Measurements from ENCODE around the gene NPFFR1. TPM values are rescaled to one million over a fixed set of nuclear protein-coding genes. Genes with fewer than 3 reads are reported as not detected.

The NPFFR1 gene
- total RNA-seq, 2 donors from 2014 or later, result not detected

DNA sequence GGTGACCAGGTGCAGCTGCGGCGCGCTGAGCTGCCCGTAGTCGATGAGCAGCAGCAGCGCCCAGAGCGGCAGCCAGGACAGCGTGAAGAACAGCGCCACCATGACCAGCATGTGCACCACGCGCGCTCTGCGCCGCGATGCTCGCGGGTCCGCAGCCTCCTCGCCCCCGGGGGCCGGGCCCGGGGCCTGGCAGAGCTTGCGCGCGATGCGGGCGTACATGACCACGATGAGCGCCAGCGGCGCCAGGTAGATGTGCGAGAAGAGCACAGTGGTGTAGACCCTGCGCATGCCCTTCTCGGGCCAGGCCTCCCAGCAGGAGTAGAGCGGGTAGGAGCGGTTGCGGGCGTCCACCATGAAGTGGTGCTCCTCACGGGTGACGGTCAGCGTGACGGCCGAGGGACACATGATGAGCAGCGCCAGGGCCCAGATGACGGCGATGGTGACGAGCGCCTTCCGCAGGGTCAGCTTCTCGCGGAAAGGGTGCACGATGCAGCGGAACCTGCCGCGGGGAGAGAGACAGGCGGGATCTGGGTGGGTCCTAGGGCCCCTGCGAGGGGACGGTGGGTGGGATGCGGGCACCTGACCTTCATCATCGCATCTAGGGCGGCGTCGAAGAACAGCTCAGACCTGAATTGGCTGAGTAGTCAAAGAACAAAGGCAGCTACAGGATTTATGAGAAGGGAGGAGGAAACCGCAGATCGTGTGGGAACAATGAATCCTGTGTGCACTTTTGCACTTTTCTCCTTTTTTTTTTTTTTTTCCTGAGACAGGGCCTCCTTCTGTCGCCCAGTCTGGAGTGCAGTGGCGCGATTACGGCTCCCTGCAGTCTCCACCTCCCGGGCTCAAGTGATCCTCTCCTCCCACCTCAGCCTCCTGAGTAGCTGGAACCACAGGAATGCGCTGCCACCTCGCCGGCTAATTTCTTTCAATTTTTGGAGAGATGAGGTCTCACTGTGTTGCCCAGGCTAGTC is 28.2 kb downstream of the NPFFR1 start:
- no peak overlapping the region for H3K27ac ChIP-seq
- TF ChIP-seq POLR2A (IDR thresholded peaks at IDR 0.05), result no peak
- TF ChIP-seq, protein P1, sequence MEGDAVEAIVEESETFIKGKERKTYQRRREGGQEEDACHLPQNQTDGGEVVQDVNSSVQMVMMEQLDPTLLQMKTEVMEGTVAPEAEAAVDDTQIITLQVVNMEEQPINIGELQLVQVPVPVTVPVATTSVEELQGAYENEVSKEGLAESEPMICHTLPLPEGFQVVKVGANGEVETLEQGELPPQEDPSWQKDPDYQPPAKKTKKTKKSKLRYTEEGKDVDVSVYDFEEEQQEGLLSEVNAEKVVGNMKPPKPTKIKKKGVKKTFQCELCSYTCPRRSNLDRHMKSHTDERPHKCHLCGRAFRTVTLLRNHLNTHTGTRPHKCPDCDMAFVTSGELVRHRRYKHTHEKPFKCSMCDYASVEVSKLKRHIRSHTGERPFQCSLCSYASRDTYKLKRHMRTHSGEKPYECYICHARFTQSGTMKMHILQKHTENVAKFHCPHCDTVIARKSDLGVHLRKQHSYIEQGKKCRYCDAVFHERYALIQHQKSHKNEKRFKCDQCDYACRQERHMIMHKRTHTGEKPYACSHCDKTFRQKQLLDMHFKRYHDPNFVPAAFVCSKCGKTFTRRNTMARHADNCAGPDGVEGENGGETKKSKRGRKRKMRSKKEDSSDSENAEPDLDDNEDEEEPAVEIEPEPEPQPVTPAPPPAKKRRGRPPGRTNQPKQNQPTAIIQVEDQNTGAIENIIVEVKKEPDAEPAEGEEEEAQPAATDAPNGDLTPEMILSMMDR (IDR thresholded peaks at IDR 0.05), result no peak
- H3K9me3 ChIP-seq, result no peaks in the 10 kb centered on the region
- ATAC-seq (peak; percentile 41), DNase-seq (peak in 1 of 4 donors; percentile 10)
- H3K36me3 ChIP-seq (replicated peaks in 1 of 2; ENCODE audit: insufficient read depth in 1 of 2, low read depth in 2 of 2), result no peaks in the 10 kb centered on the region
- no peak overlapping the region for H3K4me3 ChIP-seq
- intact Hi-C loops (cut with DNase I), result no loop called here
- no peaks in the 10 kb centered on the region for H3K27me3 ChIP-seq
- whole genome bisulfite sequencing, 2 donors, result 11 to 38% methylated on average over 30 to 70 of the region's 73 CpGs
- peaks cover 7% of the 10 kb centered on the region for H3K4me1 ChIP-seq

- intact Hi-C loops (cut with DNase I), result no loop called here
- Histone ChIP-seq H3K4me3 (no peak overlapping the region), H3K27ac (no peak overlapping the region), H3K36me3 (replicated peaks in 1 of 2; ENCODE audit: insufficient read depth in 1 of 2, low read depth in 2 of 2) (no peaks in the 10 kb centered on the region), H3K9me3 (no peaks in the 10 kb centered on the region), H3K4me1 (peaks cover 7% of the 10 kb centered on the region), H3K27me3 (no peaks in the 10 kb centered on the region)
- WGBS, 2 donors, result 51 to 65% methylated on average over 16 to 32 of the region's 40 CpGs
- DNase-seq (no peak), ATAC-seq (no peak)
- no peak for TF ChIP-seq POLR2A (IDR thresholded peaks at IDR 0.05)
- TF ChIP-seq, protein P1 (IDR thresholded peaks at IDR 0.05), result no peak
Measured at GRCh38 chr10:70254778-70255328, 29.0 kb downstream of the NPFFR1 start.

GRCh38 chr10:70253878-70254765 is 29.7 kb downstream of the NPFFR1 start:
- ATAC-seq, result no peak
- WGBS, 2 donors, result 79 to 86% methylated on average over 12 to 14 of the region's 14 CpGs

DNA sequence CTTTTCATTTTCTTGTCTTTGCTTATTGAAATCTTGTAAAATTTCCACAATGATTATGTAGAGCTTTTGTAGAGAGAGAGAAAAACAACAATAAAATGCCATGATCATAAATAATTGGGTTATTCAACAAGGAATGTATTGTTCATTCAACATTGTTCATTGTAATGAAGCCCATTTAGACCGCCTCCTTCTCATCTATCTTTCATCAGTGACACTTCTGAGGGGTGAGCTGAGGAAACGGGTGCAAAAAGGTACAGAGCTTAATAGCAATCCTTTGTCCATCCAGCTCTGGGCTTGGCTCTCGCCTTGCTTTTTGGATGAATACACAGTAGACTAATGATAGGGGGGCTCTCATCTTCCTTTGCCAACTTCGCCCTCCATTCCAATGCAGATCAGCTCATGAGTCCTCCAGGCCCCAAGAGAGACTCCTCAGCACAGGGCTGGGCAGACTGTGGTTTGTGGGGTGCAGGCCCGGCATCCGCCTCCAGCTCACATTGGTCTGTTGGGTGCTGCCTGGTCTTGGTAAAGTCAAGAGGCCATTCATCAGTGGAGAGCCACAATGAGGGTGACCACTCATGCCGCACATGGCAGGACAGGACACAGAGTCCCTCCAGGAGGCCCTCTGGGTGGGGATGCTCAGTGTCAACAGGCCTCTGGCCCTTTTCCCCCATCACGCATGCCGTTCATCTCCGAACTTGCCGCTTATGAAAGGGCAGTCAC is 32.7 kb downstream of the NPFFR1 start:
- Histone ChIP-seq H3K27ac (no peak overlapping the region), H3K4me3 (no peak overlapping the region), H3K27me3 (no peaks in the 10 kb centered on the region), H3K36me3 (replicated peaks in 1 of 2; ENCODE audit: insufficient read depth in 1 of 2, low read depth in 2 of 2) (no peaks in the 10 kb centered on the region), H3K9me3 (no peaks in the 10 kb centered on the region), H3K4me1 (peaks cover 7% of the 10 kb centered on the region)
- TF ChIP-seq POLR2A (IDR thresholded peaks at IDR 0.05), result no peak
- TF ChIP-seq, protein P1 (IDR thresholded peaks at IDR 0.05), result no peak
- intact Hi-C loops (cut with DNase I), result no loop called here
- ATAC-seq (no peak), DNase-seq (no peak)
- 87 to 88% methylated on average over 9 to 11 of the region's 11 CpGs for WGBS, 2 donors

More at GRCh38 chr10:70253878-70254765, 29.7 kb downstream of the NPFFR1 start:
- no peaks in the 10 kb centered on the region for H3K9me3 ChIP-seq
- H3K27me3 ChIP-seq, result no peaks in the 10 kb centered on the region
- H3K4me3 ChIP-seq, result no peak overlapping the region
- H3K27ac ChIP-seq, result no peak overlapping the region
- DNase-seq, result no peak
- TF ChIP-seq, protein P1 (IDR thresholded peaks at IDR 0.05), result no peak
- TF ChIP-seq POLR2A (IDR thresholded peaks at IDR 0.05), result no peak
- H3K36me3 ChIP-seq (replicated peaks in 1 of 2; ENCODE audit: insufficient read depth in 1 of 2, low read depth in 2 of 2), result no peaks in the 10 kb centered on the region
- intact Hi-C loops (cut with DNase I), result no loop called here
- peaks cover 7% of the 10 kb centered on the region for H3K4me1 ChIP-seq
